A673 (cell line): ENCODE results near the gene RASL10A. TPM values are rescaled to one million over a fixed set of nuclear protein-coding genes. Genes with fewer than 3 reads are reported as not detected.

ENCODE experiments used
- BruUV-seq: library from RNA; stranded (reverse); fragments of 400-500 nt; replicated peaks from 2 replicates; lab custom pipeline; 2021; lab: Mats Ljungman, UMichigan
- CTCF ChIA-PET: fragments of 300-600 bp; sonication (Branson Sonifier 250); formaldehyde crosslinking; loops from one replicate; lab custom pipeline; 2022; ENCODE audit warnings: antibody characterized with exemption; lab: Charles Lee
- POLR2A ChIA-PET: fragments of 300-600 bp; sonication (Branson Sonifier 250); formaldehyde crosslinking; loops from one replicate; lab custom pipeline; 2022; ENCODE audit warnings: antibody characterized with exemption; ENCODE audit not compliant: low non-redundant PET; lab: Charles Lee
- DNase-seq: peaks from one replicate; pipeline ENCODE4 v3.0.0-alpha.2; 2015; ENCODE audit warnings: low spot score
- H3K27ac ChIP-seq: fragments of 200-600 bp; sonication (generic); 2 replicates; pipeline ENCODE4 v1.5.1; 2016; ENCODE audit warnings: mixed run types, low read depth, mild to moderate bottlenecking, mixed read lengths, antibody characterized with exemption, low read length; ENCODE audit not compliant: poor library complexity, severe bottlenecking
- H3K27me3 ChIP-seq: fragments of 200-600 bp; sonication (generic); replicated peaks from 2 replicates; pipeline ENCODE4 v1.6.1; 2017; ENCODE audit warnings: mixed run types, low read depth, mild to moderate bottlenecking, mixed read lengths, antibody characterized with exemption, low read length; ENCODE audit not compliant: insufficient read depth, poor library complexity
- H3K36me3 ChIP-seq: fragments of 200-600 bp; sonication (generic); 2 replicates; pipeline ENCODE4 v1.6.1; 2016; ENCODE audit warnings: mixed run types, mild to moderate bottlenecking, mixed read lengths, antibody characterized with exemption, low read length; ENCODE audit not compliant: insufficient read depth, poor library complexity, severe bottlenecking
- H3K4me1 ChIP-seq: fragments of 200-600 bp; sonication (generic); 2 replicates; pipeline ENCODE4 v1.6.1; 2017; ENCODE audit warnings: mixed run types, mild to moderate bottlenecking, mixed read lengths, antibody characterized with exemption, low read length; ENCODE audit not compliant: insufficient read depth, poor library complexity, severe bottlenecking
- H3K4me3 ChIP-seq: fragments of 200-600 bp; sonication (generic); 2 replicates; pipeline ENCODE4 v1.5.1; 2016; ENCODE audit warnings: low read depth, mixed run types, mild to moderate bottlenecking, mixed read lengths, low read length; ENCODE audit not compliant: poor library complexity, severe bottlenecking
- H3K9me3 ChIP-seq: fragments of 200-600 bp; sonication (generic); 2 replicates; pipeline ENCODE4 v1.6.1; 2016; ENCODE audit warnings: mixed run types, low read depth, mild to moderate bottlenecking, mixed read lengths, antibody characterized with exemption, low read length; ENCODE audit not compliant: poor library complexity, severe bottlenecking
- CTCF ChIP-seq: fragments of 300-800, 200-600 bp; sonication (generic); conservative IDR thresholded peaks from 2 replicates; pipeline ENCODE4 v1.5.1; 2017; ENCODE audit warnings: low read depth, mild to moderate bottlenecking, antibody characterized with exemption, low read length, moderate library complexity, mixed read lengths
- EZH2 ChIP-seq: fragments of 200-600 bp; sonication (generic); IDR thresholded peaks from 2 replicates; pipeline ENCODE4 v1.6.1; 2017; ENCODE audit warnings: borderline replicate concordance, low read depth, mild to moderate bottlenecking, mixed read lengths, antibody characterized with exemption, low read length; ENCODE audit not compliant: poor library complexity, severe bottlenecking
- intact Hi-C: fragments of 100-400 bp; cut with micrococcal nuclease; formaldehyde crosslinking; loops from one replicate; pipeline ENCODE4 v1.10.0; 2022; ENCODE audit not compliant: unreplicated experiment
- total RNA-seq: library from RNA; stranded (reverse); gene quantifications from 2 replicates; pipeline ENCODE4 v1.2.3, GENCODE V29; 2021

RASL10A gene
- total RNA-seq, 1 experiment from 2014 or later = not detected

DNA sequence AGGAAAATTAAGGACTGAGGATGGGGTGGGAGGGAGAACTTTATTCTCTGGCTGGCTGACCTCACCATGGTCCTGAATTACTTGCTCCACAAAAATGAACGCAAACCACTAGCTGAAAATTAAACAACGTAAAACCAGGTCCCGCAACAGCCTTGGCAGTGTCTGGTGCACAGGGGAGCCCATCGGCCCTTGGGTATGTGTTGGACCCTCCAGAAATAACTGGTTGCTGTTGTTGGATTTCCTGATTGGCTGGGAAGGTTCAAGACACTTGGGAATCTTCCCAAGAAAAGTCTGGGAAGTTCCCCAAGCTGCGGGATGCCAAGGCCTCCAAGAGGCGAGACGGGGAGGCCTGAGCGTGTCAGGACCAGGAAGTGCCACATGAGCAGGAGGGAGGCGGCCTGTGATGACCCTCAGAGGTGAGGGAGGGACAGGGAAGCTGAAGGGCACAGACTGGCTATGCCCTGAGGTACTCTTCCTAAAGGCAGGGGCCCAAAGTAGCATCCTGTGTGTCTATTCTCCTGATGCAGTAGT is 10.4 kb upstream of the RASL10A start:
- no peak for DNase-seq
- Histone ChIP-seq H3K27me3 (no peaks in the 10 kb centered on the region), H3K4me1 (no peaks in the 10 kb centered on the region), H3K36me3 (no peaks in the 10 kb centered on the region), H3K4me3 (no peak overlapping the region), H3K27ac (no peak overlapping the region), H3K9me3 (no peaks in the 10 kb centered on the region)
- BruUV-seq = no TSS peak
- ChIA-PET POLR2A (no interaction called here), CTCF (no interaction called here)
- TF ChIP-seq CTCF (no peak), EZH2 (no peak)
- intact Hi-C loops = no loop called here

GRCh38 chr22:29325356-29325755 is 9.9 kb upstream of the RASL10A start:
- ChIA-PET POLR2A (no interaction called here), CTCF (no interaction called here)
- intact Hi-C loops = no loop called here
- H3K4me3 ChIP-seq = no peak overlapping the region
- TF ChIP-seq CTCF = no peak
- no peak for TF ChIP-seq EZH2
- H3K27ac ChIP-seq = no peak overlapping the region
- H3K36me3 ChIP-seq = no peaks in the 10 kb centered on the region
- BruUV-seq = no TSS peak
- H3K27me3 ChIP-seq = no peaks in the 10 kb centered on the region
- no peak for DNase-seq
- no peaks in the 10 kb centered on the region for H3K4me1 ChIP-seq
- H3K9me3 ChIP-seq = no peaks in the 10 kb centered on the region

GRCh38 chr22:29323641-29324040 is 8.1 kb upstream of the RASL10A start:
- DNase-seq = no peak
- ChIA-PET POLR2A (no interaction called here), CTCF (no interaction called here)
- Histone ChIP-seq H3K9me3 (no peaks in the 10 kb centered on the region), H3K27ac (no peak overlapping the region), H3K4me1 (no peaks in the 10 kb centered on the region), H3K27me3 (no peaks in the 10 kb centered on the region), H3K36me3 (no peaks in the 10 kb centered on the region), H3K4me3 (no peak overlapping the region)
- TF ChIP-seq CTCF = no peak
- TF ChIP-seq EZH2 = no peak
- no TSS peak for BruUV-seq
- intact Hi-C loops = no loop called here
